WTC11 (cell line): Measurements from ENCODE around the gene GRK3. TPM values are rescaled to one million over a fixed set of nuclear protein-coding genes. Genes with fewer than 3 reads are reported as not detected.

ENCODE experiments used
- ATAC-seq: fragments of 200-7000 bp; cut with Tn5 transposase; 2 replicates; pipeline ENCODE4 v1.10.0; 2021; ENCODE audit warnings: mild to moderate bottlenecking, moderate library complexity
- CTCF ChIA-PET: fragments of 300-600 bp; sonication (Branson Sonifier 250); formaldehyde crosslinking; loops from one replicate; lab custom pipeline; 2021; ENCODE audit warnings: antibody characterized with exemption; lab: Charles Lee
- POLR2A ChIA-PET: fragments of 350-600 bp; sonication (Branson Sonifier 250); formaldehyde crosslinking; loops from one replicate; lab custom pipeline; 2021; ENCODE audit warnings: antibody characterized with exemption; lab: Charles Lee
- DNase-seq: peaks from one replicate; pipeline ENCODE4 v3.0.0; 2021; ENCODE audit warnings: low spot score
- H3K27ac Mint-ChIP-seq: 2 replicates; pipeline ENCODE4 v1.8.0; 2021; ENCODE audit warnings: mixed read lengths
- H3K27me3 Mint-ChIP-seq: 2 replicates; pipeline ENCODE4 v1.8.0; 2021; ENCODE audit warnings: low read depth, mild to moderate bottlenecking, moderate library complexity, mixed read lengths
- H3K36me3 Mint-ChIP-seq: 2 replicates; pipeline ENCODE4 v1.8.0; 2021; ENCODE audit warnings: mixed read lengths
- H3K4me1 Mint-ChIP-seq: 2 replicates; pipeline ENCODE4 v1.8.0; 2022; ENCODE audit warnings: mixed read lengths
- H3K4me3 Mint-ChIP-seq: 2 replicates; pipeline ENCODE4 v1.8.0; 2021; ENCODE audit warnings: mild to moderate bottlenecking, moderate library complexity, mixed read lengths
- H3K9me3 Mint-ChIP-seq: 2 replicates; pipeline ENCODE4 v1.8.0; 2021; ENCODE audit warnings: mixed read lengths
- CREM ChIP-seq: sonication (generic); formaldehyde crosslinking; IDR thresholded peaks from 2 replicates; pipeline ENCODE4 v1.8.1; 2022; ENCODE audit warnings: mild to moderate bottlenecking, missing genetic modification reagents, moderate library complexity
- FOXK1 ChIP-seq: sonication (generic); formaldehyde crosslinking; IDR thresholded peaks from 2 replicates; pipeline ENCODE4 v1.8.0; 2022; ENCODE audit warnings: mild to moderate bottlenecking, moderate library complexity, missing genetic modification reagents
- FOXP1 ChIP-seq: sonication (generic); formaldehyde crosslinking; IDR thresholded peaks from 2 replicates; pipeline ENCODE4 v1.8.0; 2022; ENCODE audit warnings: missing genetic modification reagents, mild to moderate bottlenecking, moderate library complexity, borderline replicate concordance
- KAT7 ChIP-seq: sonication (generic); formaldehyde crosslinking; IDR thresholded peaks from 2 replicates; pipeline ENCODE4 v1.8.1; 2023; ENCODE audit warnings: missing genetic modification reagents, mild to moderate bottlenecking, borderline replicate concordance
- MXD4 ChIP-seq: fragments of 250-450 bp; sonication (Bioruptor Pico); IDR thresholded peaks from 2 replicates; pipeline ENCODE4 v1.8.0; 2021; ENCODE audit warnings: mild to moderate bottlenecking, moderate library complexity, borderline replicate concordance
- OVOL2 ChIP-seq: fragments of 250-450 bp; sonication (Bioruptor Pico); IDR thresholded peaks from 2 replicates; pipeline ENCODE4 v1.9.0; 2021; ENCODE audit warnings: mild to moderate bottlenecking, borderline replicate concordance
- ZBTB21 ChIP-seq: sonication (generic); formaldehyde crosslinking; IDR thresholded peaks from 2 replicates; pipeline ENCODE4 v1.8.1; 2023; ENCODE audit warnings: mild to moderate bottlenecking, missing genetic modification reagents, borderline replicate concordance
- ZNF121 ChIP-seq: sonication (generic); formaldehyde crosslinking; IDR thresholded peaks from 2 replicates; pipeline ENCODE4 v1.8.0; 2023; ENCODE audit warnings: missing genetic modification reagents
- ZNF232 ChIP-seq: sonication (generic); formaldehyde crosslinking; IDR thresholded peaks from 2 replicates; pipeline ENCODE4 v1.8.0; 2022; ENCODE audit warnings: mild to moderate bottlenecking, missing genetic modification reagents
- ZNF396 ChIP-seq: fragments of 250-450 bp; sonication (Bioruptor Pico); IDR thresholded peaks from 2 replicates; pipeline ENCODE4 v1.8.0; 2021; ENCODE audit warnings: mild to moderate bottlenecking, moderate library complexity, borderline replicate concordance
- total RNA-seq: library from RNA; stranded (reverse); gene quantifications from 3 replicates; pipeline ENCODE4 v1.2.3, GENCODE V29; 2021
- TF ChIP-seq, protein P1 (sequence below): sonication (generic); formaldehyde crosslinking; IDR thresholded peaks from 2 replicates; pipeline ENCODE4 v1.8.0; 2022; ENCODE audit warnings: mild to moderate bottlenecking, missing genetic modification reagents
- TF ChIP-seq, protein P2 (sequence below): sonication (generic); formaldehyde crosslinking; conservative IDR thresholded peaks from 2 replicates; pipeline ENCODE4 v1.8.1; 2022; ENCODE audit warnings: mild to moderate bottlenecking, missing genetic modification reagents
- TF ChIP-seq, protein P3 (sequence below): sonication (generic); formaldehyde crosslinking; conservative IDR thresholded peaks from 2 replicates; pipeline ENCODE4 v1.8.1; 2023; ENCODE audit warnings: mild to moderate bottlenecking, low read depth, missing genetic modification reagents, moderate library complexity
- TF ChIP-seq, protein P4 (sequence below): sonication (generic); formaldehyde crosslinking; IDR thresholded peaks from 2 replicates; pipeline ENCODE4 v1.8.1; 2022; ENCODE audit warnings: missing genetic modification reagents, borderline replicate concordance
- TF ChIP-seq, protein P5 (sequence below): sonication (generic); formaldehyde crosslinking; IDR thresholded peaks from 2 replicates; pipeline ENCODE4 v1.8.1; 2023; ENCODE audit warnings: mild to moderate bottlenecking, missing genetic modification reagents
- TF ChIP-seq, protein P6 (sequence below): sonication (generic); formaldehyde crosslinking; IDR thresholded peaks from 2 replicates; pipeline ENCODE4 v1.8.1; 2022; ENCODE audit warnings: low read depth, mild to moderate bottlenecking, moderate library complexity, missing genetic modification reagents, borderline replicate concordance
- TF ChIP-seq, protein P7 (sequence below): fragments of 200-600 bp; IDR thresholded peaks from 2 replicates; pipeline ENCODE4 v1.8.0; 2022; ENCODE audit warnings: antibody characterized with exemption

GRK3 gene
- total RNA-seq, 1 experiment from 2014 or later, result 27.1 TPM

DNA sequence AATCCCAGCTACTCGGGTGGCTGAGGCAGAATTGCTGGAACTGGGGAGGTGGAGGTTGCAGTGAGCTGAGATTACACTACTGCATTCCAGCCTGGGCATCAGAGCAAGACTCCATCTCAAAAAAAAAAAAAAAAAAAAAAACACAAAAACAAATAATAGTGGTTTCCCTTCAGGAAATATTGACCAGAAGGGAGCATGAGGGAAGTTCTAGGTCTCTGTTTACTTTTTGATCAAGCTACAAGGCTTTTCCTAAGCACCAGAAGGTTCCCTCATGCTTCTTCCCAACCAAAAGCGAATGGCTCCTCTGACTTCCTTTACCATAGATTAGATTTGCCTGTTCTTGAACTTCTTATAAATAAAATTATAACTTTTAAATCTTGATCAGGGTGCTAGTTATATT, 195.8 kb downstream of the GRK3 start:
- CTCF ChIA-PET, result interaction anchor here (1.4 kb wide), 1 partner anchor 13 kb away, joined by 6 read pairs; no protein-coding TSS in a partner anchor
- TF ChIP-seq FOXK1, result no peak
- TF ChIP-seq MXD4 (CRISPR knock-in tag), result no peak
- TF ChIP-seq OVOL2 (CRISPR knock-in tag), result no peak
- TF ChIP-seq ZNF232 (CRISPR knock-in tag), result no peak
- TF ChIP-seq, protein P1, sequence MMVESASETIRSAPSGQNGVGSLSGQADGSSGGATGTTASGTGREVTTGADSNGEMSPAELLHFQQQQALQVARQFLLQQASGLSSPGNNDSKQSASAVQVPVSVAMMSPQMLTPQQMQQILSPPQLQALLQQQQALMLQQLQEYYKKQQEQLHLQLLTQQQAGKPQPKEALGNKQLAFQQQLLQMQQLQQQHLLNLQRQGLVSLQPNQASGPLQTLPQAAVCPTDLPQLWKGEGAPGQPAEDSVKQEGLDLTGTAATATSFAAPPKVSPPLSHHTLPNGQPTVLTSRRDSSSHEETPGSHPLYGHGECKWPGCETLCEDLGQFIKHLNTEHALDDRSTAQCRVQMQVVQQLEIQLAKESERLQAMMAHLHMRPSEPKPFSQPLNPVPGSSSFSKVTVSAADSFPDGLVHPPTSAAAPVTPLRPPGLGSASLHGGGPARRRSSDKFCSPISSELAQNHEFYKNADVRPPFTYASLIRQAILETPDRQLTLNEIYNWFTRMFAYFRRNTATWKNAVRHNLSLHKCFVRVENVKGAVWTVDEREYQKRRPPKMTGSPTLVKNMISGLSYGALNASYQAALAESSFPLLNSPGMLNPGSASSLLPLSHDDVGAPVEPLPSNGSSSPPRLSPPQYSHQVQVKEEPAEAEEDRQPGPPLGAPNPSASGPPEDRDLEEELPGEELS (CRISPR knock-in tag), result no peak
- no peak for TF ChIP-seq CREM (CRISPR knock-in tag)
- TF ChIP-seq ZBTB21 (CRISPR knock-in tag), result no peak
- TF ChIP-seq ZNF121 (CRISPR knock-in tag), result no peak
- TF ChIP-seq, protein P2, sequence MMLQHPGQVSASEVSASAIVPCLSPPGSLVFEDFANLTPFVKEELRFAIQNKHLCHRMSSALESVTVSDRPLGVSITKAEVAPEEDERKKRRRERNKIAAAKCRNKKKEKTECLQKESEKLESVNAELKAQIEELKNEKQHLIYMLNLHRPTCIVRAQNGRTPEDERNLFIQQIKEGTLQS, result no peak
- no peak for TF ChIP-seq ZNF396 (CRISPR knock-in tag)
- TF ChIP-seq KAT7 (CRISPR knock-in tag), result no peak
- TF ChIP-seq, protein P3, sequence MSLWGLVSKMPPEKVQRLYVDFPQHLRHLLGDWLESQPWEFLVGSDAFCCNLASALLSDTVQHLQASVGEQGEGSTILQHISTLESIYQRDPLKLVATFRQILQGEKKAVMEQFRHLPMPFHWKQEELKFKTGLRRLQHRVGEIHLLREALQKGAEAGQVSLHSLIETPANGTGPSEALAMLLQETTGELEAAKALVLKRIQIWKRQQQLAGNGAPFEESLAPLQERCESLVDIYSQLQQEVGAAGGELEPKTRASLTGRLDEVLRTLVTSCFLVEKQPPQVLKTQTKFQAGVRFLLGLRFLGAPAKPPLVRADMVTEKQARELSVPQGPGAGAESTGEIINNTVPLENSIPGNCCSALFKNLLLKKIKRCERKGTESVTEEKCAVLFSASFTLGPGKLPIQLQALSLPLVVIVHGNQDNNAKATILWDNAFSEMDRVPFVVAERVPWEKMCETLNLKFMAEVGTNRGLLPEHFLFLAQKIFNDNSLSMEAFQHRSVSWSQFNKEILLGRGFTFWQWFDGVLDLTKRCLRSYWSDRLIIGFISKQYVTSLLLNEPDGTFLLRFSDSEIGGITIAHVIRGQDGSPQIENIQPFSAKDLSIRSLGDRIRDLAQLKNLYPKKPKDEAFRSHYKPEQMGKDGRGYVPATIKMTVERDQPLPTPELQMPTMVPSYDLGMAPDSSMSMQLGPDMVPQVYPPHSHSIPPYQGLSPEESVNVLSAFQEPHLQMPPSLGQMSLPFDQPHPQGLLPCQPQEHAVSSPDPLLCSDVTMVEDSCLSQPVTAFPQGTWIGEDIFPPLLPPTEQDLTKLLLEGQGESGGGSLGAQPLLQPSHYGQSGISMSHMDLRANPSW (CRISPR knock-in tag), result no peak
- TF ChIP-seq, protein P4, sequence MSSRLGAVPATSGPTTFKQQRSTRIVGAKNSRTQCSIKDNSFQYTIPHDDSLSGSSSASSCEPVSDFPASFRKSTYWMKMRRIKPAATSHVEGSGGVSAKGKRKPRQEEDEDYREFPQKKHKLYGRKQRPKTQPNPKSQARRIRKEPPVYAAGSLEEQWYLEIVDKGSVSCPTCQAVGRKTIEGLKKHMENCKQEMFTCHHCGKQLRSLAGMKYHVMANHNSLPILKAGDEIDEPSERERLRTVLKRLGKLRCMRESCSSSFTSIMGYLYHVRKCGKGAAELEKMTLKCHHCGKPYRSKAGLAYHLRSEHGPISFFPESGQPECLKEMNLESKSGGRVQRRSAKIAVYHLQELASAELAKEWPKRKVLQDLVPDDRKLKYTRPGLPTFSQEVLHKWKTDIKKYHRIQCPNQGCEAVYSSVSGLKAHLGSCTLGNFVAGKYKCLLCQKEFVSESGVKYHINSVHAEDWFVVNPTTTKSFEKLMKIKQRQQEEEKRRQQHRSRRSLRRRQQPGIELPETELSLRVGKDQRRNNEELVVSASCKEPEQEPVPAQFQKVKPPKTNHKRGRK (CRISPR knock-in tag), result no peak
- TF ChIP-seq, protein P5, sequence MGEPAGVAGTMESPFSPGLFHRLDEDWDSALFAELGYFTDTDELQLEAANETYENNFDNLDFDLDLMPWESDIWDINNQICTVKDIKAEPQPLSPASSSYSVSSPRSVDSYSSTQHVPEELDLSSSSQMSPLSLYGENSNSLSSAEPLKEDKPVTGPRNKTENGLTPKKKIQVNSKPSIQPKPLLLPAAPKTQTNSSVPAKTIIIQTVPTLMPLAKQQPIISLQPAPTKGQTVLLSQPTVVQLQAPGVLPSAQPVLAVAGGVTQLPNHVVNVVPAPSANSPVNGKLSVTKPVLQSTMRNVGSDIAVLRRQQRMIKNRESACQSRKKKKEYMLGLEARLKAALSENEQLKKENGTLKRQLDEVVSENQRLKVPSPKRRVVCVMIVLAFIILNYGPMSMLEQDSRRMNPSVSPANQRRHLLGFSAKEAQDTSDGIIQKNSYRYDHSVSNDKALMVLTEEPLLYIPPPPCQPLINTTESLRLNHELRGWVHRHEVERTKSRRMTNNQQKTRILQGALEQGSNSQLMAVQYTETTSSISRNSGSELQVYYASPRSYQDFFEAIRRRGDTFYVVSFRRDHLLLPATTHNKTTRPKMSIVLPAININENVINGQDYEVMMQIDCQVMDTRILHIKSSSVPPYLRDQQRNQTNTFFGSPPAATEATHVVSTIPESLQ, result no peak
- TF ChIP-seq, protein P6, sequence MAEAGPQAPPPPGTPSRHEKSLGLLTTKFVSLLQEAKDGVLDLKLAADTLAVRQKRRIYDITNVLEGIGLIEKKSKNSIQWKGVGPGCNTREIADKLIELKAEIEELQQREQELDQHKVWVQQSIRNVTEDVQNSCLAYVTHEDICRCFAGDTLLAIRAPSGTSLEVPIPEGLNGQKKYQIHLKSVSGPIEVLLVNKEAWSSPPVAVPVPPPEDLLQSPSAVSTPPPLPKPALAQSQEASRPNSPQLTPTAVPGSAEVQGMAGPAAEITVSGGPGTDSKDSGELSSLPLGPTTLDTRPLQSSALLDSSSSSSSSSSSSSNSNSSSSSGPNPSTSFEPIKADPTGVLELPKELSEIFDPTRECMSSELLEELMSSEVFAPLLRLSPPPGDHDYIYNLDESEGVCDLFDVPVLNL (CRISPR knock-in tag), result no peak
- TF ChIP-seq, protein P7, sequence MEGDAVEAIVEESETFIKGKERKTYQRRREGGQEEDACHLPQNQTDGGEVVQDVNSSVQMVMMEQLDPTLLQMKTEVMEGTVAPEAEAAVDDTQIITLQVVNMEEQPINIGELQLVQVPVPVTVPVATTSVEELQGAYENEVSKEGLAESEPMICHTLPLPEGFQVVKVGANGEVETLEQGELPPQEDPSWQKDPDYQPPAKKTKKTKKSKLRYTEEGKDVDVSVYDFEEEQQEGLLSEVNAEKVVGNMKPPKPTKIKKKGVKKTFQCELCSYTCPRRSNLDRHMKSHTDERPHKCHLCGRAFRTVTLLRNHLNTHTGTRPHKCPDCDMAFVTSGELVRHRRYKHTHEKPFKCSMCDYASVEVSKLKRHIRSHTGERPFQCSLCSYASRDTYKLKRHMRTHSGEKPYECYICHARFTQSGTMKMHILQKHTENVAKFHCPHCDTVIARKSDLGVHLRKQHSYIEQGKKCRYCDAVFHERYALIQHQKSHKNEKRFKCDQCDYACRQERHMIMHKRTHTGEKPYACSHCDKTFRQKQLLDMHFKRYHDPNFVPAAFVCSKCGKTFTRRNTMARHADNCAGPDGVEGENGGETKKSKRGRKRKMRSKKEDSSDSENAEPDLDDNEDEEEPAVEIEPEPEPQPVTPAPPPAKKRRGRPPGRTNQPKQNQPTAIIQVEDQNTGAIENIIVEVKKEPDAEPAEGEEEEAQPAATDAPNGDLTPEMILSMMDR, result no peak
- TF ChIP-seq FOXP1, result no peak
- DNase-seq, result no peak
- POLR2A ChIA-PET, result no interaction called here
- no peaks in the 10 kb centered on the region for H3K36me3 Mint-ChIP-seq
- no peak overlapping the region for H3K4me3 Mint-ChIP-seq
- ATAC-seq, result no peak
- no peaks in the 10 kb centered on the region for H3K9me3 Mint-ChIP-seq
- no peak overlapping the region for H3K27ac Mint-ChIP-seq
- H3K4me1 Mint-ChIP-seq, result no peaks in the 10 kb centered on the region
- no peaks in the 10 kb centered on the region for H3K27me3 Mint-ChIP-seq
